Measurements from ENCODE around the gene ZNF593OS. TPM values are rescaled to one million over a fixed set of nuclear protein-coding genes. Genes with fewer than 3 reads are reported as not detected.

Gene ZNF593OS
- 0.07 to 0.78 TPM (median 0.21 TPM) in 4 of 5 replicates, not detected in the other for total RNA-seq (2022; extraction: Qiagen RNA extraction; ENCODE audit: low read depth)

DNA sequence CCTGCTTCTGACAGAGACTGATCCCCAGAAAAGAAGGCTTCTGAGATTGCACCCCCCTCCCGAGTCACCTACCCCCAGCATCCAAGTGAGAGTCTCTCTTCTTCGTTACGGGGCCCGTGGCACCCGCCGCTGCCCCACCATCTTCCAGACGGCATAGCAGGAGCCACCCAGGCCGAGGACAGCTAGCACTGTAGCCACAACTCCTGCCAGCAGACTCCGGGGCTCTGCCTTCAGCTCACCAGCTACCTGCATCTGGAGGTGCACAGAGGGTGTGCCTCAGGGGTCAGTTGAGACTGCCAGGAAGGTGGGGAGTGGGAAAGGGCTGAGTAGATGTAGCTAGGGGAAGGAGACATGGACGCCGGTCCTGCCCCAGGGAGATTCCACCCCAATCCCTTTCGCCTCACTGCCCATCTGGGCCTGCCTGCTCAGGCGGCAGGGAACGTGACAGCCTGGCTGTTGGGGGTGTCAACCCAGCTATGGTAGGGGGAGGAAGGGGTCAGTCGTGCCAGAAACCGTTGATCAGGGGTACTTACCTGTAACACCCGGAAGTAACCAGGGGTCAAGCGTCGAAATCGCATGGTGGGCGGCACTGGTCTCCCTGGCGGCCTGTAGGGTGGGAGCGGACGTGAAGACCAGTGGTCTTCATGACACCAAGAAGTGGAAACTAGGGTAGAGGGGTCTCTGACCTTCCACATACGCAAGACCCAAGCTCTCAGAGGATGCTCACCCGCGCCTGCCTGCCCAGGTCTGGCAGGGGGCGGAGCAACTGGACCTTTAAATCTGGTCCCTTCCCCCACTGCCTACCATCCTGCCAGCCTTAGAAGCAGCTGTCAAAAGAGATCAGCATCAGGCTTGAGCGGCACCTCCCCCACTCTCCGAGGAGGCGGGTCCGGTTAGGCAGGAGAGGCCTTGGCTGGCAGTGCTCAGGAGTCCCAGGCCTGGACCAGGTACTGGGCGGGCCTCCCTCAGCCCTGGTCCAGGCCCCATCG lies at the start of gene ZNF593OS:
ZNF593OS (minus strand) TSS at position 749 of the 989 bp plus-strand sequence; CDS start at position 578, 171 bp downstream.

DNA sequence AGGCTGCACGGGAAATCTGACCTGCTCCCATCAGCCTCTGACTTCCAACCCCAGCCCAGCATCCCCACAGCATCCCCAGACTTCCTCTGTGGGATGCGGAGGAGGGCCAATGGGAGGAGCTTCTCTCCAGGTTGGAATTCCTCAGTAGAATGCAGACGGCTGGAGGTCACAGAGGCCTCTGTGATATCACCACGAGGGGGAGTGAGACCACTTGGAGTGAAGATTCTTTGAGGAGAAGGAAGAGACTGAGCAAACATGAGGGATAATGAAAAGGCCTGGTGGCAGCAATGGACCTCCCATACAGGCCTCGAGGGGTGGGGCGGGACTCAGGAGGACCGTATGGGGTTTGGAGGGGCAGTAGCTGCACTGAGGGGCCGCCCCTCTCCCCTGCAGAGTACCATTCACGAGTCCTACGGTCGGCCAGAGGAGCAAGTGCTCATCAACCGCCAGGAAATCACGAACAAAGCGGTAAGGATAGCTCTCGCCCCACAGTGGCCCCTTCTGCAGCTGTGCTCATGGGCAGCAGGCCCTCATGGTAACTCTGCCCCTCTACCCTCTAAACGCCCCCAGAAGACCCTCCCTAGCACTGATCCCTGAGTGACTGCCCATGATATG lies 18.8 kb upstream of the ZNF593OS start, which contains the start of gene CATSPER4:
CATSPER4 (plus strand) TSS at position 230 of the 615 bp plus-strand sequence; CDS start at position 256, 26 bp downstream.

DNA sequence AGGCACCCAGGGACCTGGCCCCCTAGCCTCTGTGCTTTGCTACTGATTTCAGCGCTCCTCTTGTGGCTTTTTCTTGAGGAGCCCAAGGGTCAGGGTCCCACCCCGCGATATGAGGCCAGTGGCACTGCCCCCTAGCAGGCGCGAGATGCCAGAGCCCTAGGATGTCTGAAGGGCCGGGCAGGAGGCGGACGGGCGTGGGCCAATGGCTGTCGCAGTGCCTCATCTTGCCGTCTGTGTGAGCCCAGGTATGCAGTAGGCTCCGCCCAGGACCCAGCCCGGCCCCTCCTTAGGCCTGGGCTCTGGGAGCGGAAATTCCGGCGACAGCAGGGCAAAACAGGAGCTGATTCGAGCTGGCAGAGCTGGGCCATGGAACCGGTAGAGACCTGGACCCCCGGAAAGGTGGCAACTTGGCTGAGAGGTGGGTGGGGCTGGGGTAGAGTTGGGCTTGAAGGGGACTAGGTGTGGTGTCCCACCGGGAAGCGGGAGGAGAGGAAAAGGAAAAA lies 5.6 kb upstream of the ZNF593OS start, which contains the start of gene CNKSR1:
CNKSR1 (plus strand) TSS at position 310 of the 503 bp plus-strand sequence; CDS start at position 367, 57 bp downstream.

DNA sequence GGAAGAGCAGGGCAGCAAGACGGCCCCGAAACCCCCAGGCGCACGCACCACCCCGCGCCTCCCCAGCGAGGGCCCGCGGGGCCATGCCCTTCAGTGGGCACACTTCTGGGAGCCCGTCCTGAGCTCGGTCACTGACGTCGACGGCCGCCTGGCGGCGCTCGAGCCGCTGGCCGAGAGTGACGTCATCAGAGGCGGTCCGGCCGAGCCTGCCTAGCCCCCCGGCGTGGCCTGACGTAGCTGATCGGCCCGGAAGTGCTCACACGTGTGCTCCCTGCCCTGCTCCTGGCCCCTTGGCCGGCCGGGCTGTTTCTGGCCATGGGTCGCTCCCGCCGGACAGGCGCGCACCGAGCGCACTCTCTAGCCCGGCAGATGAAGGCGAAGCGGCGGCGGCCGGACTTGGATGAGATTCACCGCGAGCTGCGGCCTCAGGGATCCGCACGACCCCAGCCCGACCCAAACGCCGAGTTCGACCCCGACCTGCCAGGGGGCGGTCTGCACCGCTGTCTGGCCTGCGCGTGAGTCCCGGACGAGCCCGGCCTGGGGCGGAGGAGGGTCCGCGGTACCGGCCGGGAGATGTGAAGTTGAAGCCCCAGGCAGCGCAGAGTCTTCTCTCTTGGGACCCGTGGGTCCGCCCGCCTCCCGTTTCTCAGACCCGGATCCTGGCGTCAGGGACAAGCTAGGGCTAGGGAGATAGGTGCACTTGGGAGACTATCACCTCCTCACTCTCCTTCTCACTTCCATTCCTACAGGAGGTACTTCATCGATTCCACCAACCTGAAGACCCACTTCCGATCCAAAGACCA lies 1.8 kb downstream of the ZNF593OS start, which contains the start of gene ZNF593:
ZNF593 (plus strand) TSS at position 240 of the 803 bp plus-strand sequence; CDS start at position 316, 76 bp downstream.

DNA sequence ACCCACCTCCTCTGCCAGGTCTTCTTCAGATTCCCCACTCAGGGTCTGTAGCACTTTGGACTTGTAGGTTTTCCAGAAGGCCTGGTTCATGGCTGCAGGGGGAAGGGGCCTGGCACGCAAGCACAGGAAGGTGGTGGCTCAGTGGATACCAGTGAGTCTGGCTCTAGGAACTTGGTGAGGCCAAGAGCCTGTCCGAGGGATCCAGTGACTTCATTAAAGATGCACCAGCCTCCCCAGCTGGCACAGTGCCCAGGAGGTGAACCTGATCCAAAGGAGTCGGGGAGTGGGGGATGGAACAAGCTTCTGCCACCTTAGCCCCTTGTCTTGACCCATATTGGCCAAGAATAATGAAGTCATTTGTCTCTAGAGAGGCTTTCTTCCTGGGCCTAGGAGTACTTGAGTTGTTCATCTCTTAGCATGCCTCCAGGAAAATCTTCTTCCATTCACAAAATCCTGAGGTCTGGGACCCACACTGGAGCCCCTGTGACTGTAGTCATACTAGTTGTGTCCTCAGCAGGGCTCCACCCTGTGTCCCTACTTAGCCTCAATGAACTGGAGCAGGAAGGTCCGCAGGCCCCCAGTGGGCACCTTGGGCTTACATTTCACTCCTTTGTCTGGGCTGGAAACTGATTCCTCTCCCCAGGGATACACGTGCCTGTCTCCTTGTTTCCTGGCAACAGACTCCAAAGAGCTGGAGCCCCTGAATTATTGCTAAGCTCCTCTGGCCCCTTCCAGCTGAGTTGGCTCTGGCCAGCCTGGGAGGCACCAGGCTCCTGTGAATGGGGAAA lies 3.0 kb downstream of the ZNF593OS start, which contains the start of gene C1orf232:
C1orf232 (minus strand) TSS at position 554 of the 788 bp plus-strand sequence; CDS start at position 90, 464 bp downstream.

DNA sequence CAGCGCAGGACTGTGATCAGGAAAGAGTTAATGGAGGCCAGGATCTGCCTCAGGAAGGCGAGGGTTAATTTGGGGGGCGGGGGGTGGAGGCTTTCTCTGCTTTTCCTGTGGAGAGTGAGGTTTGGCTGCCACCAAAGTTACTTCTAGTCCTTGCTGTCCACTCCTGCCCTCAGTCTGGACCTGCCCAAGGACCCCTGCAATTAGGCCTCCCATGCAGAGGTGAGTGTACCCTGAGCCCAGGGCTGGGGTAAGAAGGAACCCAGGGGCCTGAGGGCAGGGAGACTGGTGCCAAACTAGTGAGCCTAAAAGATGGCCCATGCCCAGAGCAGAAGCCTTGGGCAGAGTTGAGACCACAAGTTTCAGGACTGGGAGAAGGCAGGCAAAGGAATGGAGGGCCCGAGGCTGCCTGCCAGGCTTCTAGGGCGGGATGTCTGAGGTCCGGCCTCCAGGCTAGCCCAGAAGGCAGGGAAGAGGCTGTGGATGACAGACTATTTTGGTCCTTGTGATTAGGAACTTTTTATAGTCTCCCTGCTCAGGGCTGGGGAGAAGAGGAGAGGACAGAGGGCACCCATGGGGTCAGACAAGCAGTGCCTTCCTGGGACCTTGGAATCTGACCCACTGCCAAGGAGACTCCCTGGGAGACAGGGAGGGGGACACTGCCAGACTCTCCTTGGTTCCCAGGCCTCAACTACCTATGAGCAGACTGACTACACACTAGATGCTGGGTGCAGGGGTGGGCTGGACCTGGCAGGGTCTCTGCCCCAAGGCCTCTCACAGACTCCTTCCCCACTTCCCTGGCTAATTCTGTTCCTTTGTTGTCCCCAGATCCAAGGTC lies 12.5 kb downstream of the ZNF593OS start, which contains the start of gene FAM110D:
FAM110D (plus strand) TSS at position 172 of the 835 bp plus-strand sequence. CDS start 2,213 bp downstream, outside the sequence.

Other genes with a start within 250 kb of the ZNF593OS start
- 7.3 to 9.8 TPM (median 8.0 TPM) in 5 replicates for gene PAFAH2, start 173.8 kb downstream of the ZNF593OS start, total RNA-seq (2022; extraction: Qiagen RNA extraction; ENCODE audit: low read depth)
- gene EXTL1, start 150.1 kb downstream of the ZNF593OS start, total RNA-seq (2022; extraction: Qiagen RNA extraction; ENCODE audit: low read depth), result 0.02 TPM in 1 of 5 replicates, not detected in the others
- 0.05 to 0.11 TPM (median 0.06 TPM) in 4 of 5 replicates, not detected in the other for gene SLC30A2, start 125.7 kb downstream of the ZNF593OS start, total RNA-seq (2022; extraction: Qiagen RNA extraction; ENCODE audit: low read depth)
- not detected in 5 replicates for gene TRIM63, start 104.2 kb downstream of the ZNF593OS start, total RNA-seq (2022; extraction: Qiagen RNA extraction; ENCODE audit: low read depth)
- 1.6 to 2.3 TPM (median 2.1 TPM) in 5 replicates for gene PDIK1L, start 60.0 kb downstream of the ZNF593OS start, total RNA-seq (2022; extraction: Qiagen RNA extraction; ENCODE audit: low read depth)
- gene FAM110D, start 12.8 kb downstream of the ZNF593OS start, total RNA-seq (2022; extraction: Qiagen RNA extraction; ENCODE audit: low read depth), result 0.03 to 0.07 TPM (median 0.04 TPM) in 3 of 5 replicates, not detected in the others
- not detected in 5 replicates for gene C1orf232, start 2.9 kb downstream of the ZNF593OS start, total RNA-seq (2022; extraction: Qiagen RNA extraction; ENCODE audit: low read depth)
- gene ZNF593, start 1.9 kb downstream of the ZNF593OS start, total RNA-seq (2022; extraction: Qiagen RNA extraction; ENCODE audit: low read depth), result 53.8 to 74.4 TPM (median 60.3 TPM) in 5 replicates
- gene CNKSR1, start 5.7 kb upstream of the ZNF593OS start, total RNA-seq (2022; extraction: Qiagen RNA extraction; ENCODE audit: low read depth), result 0.21 to 0.76 TPM (median 0.29 TPM) in 5 replicates
- not detected in 5 replicates for gene CATSPER4, start 18.8 kb upstream of the ZNF593OS start, total RNA-seq (2022; extraction: Qiagen RNA extraction; ENCODE audit: low read depth)
- 13.6 to 15.5 TPM (median 15.2 TPM) in 5 replicates for gene CEP85, start 62.4 kb upstream of the ZNF593OS start, total RNA-seq (2022; extraction: Qiagen RNA extraction; ENCODE audit: low read depth)
- 113 to 158 TPM (median 154 TPM) in 5 replicates for gene SH3BGRL3, start 108.3 kb upstream of the ZNF593OS start, total RNA-seq (2022; extraction: Qiagen RNA extraction; ENCODE audit: low read depth)
- 12.5 to 18.4 TPM (median 15.7 TPM) in 5 replicates for gene UBXN11, start 134.8 kb upstream of the ZNF593OS start, total RNA-seq (2022; extraction: Qiagen RNA extraction; ENCODE audit: low read depth)
- gene CD52, start 146.1 kb upstream of the ZNF593OS start, total RNA-seq (2022; extraction: Qiagen RNA extraction; ENCODE audit: low read depth), result not detected in 5 replicates
- 1.5 to 2.3 TPM (median 1.7 TPM) in 5 replicates for gene CRYBG2, start 182.3 kb upstream of the ZNF593OS start, total RNA-seq (2022; extraction: Qiagen RNA extraction; ENCODE audit: low read depth)
- not detected in 5 replicates for gene ZNF683, start 200.9 kb upstream of the ZNF593OS start, total RNA-seq (2022; extraction: Qiagen RNA extraction; ENCODE audit: low read depth)
- gene LIN28A, start 239.0 kb upstream of the ZNF593OS start, total RNA-seq (2022; extraction: Qiagen RNA extraction; ENCODE audit: low read depth), result not detected in 5 replicates